NCI-H510A treated with DMSO at 0.1 percent for 48 hours (cell line): ENCODE measurements around the gene MAP3K5.

Experiments used
- DNase-seq: peaks from one replicate; lab custom pipeline; 2025; lab: John Stamatoyannopoulos, UW

MAP3K5 gene

GRCh38 chr6:136511926-136512325 is 280.4 kb downstream of the MAP3K5 start:
- DNase-seq = no peak

GRCh38 chr6:136511397-136511796 is 280.9 kb downstream of the MAP3K5 start:
- no peak for DNase-seq

- no peak for DNase-seq
Observed at GRCh38 chr6:136510782-136511181, 281.5 kb downstream of the MAP3K5 start.

DNA sequence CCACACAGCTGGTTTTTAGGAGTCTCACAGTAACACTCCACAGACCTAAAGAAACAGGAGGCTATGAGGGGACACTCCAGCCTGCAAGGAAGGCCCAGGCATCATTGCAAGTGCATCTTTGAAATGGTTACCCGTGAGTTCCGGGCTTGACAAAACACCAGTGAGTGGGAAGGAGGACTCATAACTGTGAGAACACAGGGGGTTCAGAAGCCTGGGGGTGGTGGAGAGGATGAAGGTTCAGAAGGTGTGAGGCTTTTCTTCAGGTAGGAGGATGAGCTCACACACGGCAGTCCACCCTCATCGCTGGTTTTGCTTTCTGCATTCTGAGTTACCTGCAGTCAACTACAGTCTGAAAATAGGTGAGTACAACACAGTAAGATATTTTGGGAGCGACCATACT is 282.0 kb downstream of the MAP3K5 start:
- no peak for DNase-seq

DNA sequence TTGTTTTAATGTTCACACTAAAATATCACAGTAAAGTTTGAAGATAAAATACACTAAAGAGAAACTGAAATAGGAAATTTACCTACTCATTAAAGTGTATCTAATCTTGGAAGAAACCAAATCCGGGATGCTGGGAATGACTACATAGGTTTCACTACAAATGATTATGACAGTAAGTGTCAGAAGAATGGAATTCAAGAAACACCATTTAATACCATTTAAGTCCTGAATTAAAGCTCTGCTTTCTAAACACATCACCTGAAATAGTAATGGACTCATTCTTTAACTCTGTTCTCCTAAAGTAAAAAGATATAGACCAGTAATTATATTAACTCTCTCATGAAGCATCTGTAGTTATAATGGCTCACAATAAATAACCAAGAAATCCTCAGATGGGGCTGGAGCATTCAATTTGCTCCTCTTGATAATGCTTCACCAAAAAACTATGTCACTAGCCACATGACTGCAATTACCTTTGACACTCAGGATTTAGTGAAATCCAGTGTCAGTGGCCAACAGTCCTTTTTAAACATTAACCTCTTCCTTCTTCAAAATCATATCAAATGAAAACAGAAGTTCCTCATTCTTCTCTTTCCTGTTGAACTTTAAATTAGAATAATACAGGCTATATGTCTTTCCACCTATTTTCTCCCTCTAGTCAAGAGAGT is 283.4 kb downstream of the MAP3K5 start:
- DNase-seq = no peak
